ENCODE measurements around the gene FBRS.

DNA sequence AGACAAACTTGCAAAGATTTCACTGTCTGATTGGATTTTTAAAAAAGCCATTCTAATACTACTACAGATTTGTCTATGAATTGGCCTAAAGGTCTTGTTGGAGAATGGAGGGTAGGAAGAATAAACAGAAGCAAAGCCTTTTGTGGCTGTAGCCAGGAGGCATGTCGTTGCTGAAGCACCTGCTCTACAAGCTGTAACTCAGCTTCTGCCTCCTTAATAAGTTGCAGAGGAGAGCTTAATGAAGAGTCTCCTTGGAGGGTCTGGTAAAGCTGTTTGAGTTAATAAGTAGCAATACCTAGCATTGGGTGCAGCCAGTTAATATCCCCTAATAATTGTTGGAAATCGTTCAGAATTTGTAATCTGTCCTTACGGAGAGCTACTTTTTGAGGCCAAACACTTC is 38.1 kb upstream of the FBRS start:
- TF ChIP-seq, protein P1, sequence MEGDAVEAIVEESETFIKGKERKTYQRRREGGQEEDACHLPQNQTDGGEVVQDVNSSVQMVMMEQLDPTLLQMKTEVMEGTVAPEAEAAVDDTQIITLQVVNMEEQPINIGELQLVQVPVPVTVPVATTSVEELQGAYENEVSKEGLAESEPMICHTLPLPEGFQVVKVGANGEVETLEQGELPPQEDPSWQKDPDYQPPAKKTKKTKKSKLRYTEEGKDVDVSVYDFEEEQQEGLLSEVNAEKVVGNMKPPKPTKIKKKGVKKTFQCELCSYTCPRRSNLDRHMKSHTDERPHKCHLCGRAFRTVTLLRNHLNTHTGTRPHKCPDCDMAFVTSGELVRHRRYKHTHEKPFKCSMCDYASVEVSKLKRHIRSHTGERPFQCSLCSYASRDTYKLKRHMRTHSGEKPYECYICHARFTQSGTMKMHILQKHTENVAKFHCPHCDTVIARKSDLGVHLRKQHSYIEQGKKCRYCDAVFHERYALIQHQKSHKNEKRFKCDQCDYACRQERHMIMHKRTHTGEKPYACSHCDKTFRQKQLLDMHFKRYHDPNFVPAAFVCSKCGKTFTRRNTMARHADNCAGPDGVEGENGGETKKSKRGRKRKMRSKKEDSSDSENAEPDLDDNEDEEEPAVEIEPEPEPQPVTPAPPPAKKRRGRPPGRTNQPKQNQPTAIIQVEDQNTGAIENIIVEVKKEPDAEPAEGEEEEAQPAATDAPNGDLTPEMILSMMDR (IDR thresholded peaks at IDR 0.05), result no peak
- TF ChIP-seq POLR2A (IDR thresholded peaks at IDR 0.05), result no peak
